Measurements from ENCODE around the gene CTSW.

DNA sequence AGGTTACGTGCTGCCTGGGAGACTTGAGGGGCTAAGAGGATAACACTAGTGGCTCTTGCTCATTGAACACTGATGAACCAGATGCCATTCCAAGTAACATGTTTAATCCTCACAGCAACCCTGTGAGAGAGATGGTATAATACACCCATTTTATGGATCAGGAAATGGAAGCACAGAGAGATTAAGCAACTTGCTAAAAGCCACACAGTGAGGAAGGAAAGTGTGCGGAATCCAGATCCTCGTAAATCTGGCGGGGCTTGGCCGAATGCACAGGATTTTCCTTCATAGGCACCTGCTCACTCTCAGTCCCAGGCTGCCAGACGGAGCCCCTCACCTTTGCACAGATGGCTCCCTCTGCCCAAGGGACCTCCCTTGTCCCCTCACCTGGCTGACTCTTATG, 28.2 kb downstream of the CTSW start:
- TF ChIP-seq, protein P1, sequence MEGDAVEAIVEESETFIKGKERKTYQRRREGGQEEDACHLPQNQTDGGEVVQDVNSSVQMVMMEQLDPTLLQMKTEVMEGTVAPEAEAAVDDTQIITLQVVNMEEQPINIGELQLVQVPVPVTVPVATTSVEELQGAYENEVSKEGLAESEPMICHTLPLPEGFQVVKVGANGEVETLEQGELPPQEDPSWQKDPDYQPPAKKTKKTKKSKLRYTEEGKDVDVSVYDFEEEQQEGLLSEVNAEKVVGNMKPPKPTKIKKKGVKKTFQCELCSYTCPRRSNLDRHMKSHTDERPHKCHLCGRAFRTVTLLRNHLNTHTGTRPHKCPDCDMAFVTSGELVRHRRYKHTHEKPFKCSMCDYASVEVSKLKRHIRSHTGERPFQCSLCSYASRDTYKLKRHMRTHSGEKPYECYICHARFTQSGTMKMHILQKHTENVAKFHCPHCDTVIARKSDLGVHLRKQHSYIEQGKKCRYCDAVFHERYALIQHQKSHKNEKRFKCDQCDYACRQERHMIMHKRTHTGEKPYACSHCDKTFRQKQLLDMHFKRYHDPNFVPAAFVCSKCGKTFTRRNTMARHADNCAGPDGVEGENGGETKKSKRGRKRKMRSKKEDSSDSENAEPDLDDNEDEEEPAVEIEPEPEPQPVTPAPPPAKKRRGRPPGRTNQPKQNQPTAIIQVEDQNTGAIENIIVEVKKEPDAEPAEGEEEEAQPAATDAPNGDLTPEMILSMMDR (IDR thresholded peaks at IDR 0.05), result no peak
- TF ChIP-seq ZFX (IDR thresholded peaks at IDR 0.05; ENCODE audit: borderline replicate concordance), result no peak
